GM12874 (cell line): ENCODE measurements around the gene LMBR1L.

Experiments used
- TF ChIP-seq, protein P1 (sequence below): IDR thresholded peaks from 2 replicates; pipeline ENCODE4 v1.5.1; 2011; ENCODE audit warnings: low read depth, mild to moderate bottlenecking, control low read depth, low read length, moderate library complexity; ENCODE audit not compliant: insufficient read depth

Gene LMBR1L

GRCh38 chr12:49059299-49060171 lies 51.1 kb downstream of the LMBR1L start:
- TF ChIP-seq, protein P1, sequence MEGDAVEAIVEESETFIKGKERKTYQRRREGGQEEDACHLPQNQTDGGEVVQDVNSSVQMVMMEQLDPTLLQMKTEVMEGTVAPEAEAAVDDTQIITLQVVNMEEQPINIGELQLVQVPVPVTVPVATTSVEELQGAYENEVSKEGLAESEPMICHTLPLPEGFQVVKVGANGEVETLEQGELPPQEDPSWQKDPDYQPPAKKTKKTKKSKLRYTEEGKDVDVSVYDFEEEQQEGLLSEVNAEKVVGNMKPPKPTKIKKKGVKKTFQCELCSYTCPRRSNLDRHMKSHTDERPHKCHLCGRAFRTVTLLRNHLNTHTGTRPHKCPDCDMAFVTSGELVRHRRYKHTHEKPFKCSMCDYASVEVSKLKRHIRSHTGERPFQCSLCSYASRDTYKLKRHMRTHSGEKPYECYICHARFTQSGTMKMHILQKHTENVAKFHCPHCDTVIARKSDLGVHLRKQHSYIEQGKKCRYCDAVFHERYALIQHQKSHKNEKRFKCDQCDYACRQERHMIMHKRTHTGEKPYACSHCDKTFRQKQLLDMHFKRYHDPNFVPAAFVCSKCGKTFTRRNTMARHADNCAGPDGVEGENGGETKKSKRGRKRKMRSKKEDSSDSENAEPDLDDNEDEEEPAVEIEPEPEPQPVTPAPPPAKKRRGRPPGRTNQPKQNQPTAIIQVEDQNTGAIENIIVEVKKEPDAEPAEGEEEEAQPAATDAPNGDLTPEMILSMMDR: no peak

DNA sequence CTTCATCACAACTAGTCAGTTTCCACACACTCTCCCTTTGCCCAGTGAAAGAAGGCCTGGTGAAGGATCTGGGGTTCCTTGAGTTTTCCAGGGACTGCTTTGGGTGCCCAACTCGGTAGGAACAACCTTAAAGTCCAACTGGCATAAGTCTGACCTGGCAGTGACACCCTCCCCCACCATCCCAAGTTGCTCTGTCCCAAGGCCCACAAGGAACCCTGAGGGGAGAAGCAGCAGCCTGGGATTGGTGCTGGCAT lies 51.7 kb downstream of the LMBR1L start:
- TF ChIP-seq, protein P1: no peak

DNA sequence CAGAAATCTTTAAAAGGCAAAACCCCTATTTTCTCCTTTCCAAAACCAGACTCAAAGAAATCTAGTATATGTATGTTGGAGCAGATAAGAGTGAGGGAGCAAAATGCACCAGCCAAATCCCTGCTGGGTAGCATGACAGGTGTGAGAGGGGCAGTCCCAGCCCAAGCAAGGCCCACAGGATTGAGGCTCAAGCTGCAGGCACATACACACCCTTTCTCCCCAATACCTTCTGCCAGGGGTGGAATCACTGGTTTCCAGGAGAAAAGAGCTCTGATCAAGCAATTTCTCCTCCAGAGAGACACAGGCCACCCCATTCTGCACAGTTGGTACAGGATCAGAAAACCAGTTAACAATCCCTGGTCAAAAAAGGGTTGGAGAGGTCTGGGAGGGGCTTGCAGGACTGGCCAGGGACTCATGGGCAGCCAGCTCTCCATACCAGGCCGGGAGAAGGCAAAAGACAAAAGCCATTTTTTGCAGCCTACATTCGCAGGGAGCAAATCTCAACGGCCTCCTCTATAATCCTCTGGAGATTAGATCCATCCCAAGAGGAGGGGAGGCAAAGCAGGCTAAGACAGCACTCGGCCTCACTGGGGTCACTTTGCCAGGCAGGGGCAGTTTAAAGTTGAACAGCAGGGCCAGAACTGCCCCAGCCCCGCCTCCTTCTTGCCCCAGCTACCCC lies 52.1 kb downstream of the LMBR1L start:
- TF ChIP-seq, protein P1: no peak

- TF ChIP-seq, protein P1: no peak
Measured at GRCh38 chr12:49057888-49058287, 52.8 kb downstream of the LMBR1L start.

- TF ChIP-seq, protein P1: no peak
Measured at GRCh38 chr12:49055978-49056754, 54.5 kb downstream of the LMBR1L start.

DNA sequence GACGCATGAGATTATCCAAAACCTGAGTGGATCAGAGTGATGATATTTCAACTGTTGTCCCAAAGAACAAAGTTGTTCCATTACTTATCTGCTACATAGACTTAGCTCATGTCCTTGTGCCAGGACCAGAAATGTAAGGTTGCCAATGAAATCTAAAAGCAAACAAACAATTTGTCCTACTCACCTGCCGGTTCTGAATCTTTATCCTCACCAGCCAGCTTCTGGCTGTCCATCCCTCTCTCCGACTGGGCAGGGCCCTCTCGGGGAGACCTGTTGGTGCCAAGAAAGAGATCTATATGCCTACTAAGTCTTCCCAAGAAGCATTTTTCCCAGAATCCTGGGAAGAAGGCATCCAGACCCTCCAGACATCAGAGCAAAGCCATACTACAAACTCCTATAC lies 55.6 kb downstream of the LMBR1L start:
- TF ChIP-seq, protein P1: no peak

- TF ChIP-seq, protein P1: no peak
Measured at GRCh38 chr12:49054524-49054923, 56.1 kb downstream of the LMBR1L start.
